ENCODE measurements around the gene TTC21A.

TTC21A gene

GRCh38 chr3:39099738-39100499 lies 7.6 kb upstream of the TTC21A start:
- no peak for DNase-seq

- DNase-seq = no peak
Observed at GRCh38 chr3:39100500-39100886, 7.0 kb upstream of the TTC21A start.

GRCh38 chr3:39101022-39101689 lies 6.3 kb upstream of the TTC21A start:
- DNase-seq = peak; percentile 71

- DNase-seq = no peak
Observed at GRCh38 chr3:39102504-39103323, 4.8 kb upstream of the TTC21A start.

GRCh38 chr3:39103324-39103693 lies 4.2 kb upstream of the TTC21A start:
- no peak for DNase-seq

- no peak for DNase-seq
Observed at GRCh38 chr3:39103791-39104552, 3.5 kb upstream of the TTC21A start.

- DNase-seq = no peak
Observed at GRCh38 chr3:39104961-39105686, 2.4 kb upstream of the TTC21A start.

GRCh38 chr3:39105687-39106063 lies 1.8 kb upstream of the TTC21A start:
- DNase-seq = no peak

GRCh38 chr3:39106281-39106811 lies 1.1 kb upstream of the TTC21A start:
- no peak for DNase-seq

GRCh38 chr3:39106851-39107387 lies 561 bp upstream of the TTC21A start:
- DNase-seq = peak; percentile 73

GRCh38 chr3:39108200-39108710 lies 775 bp downstream of the TTC21A start:
- no peak for DNase-seq

- DNase-seq = no peak
Observed at GRCh38 chr3:39109086-39109485, 1.6 kb downstream of the TTC21A start.

- peak; percentile 52 for DNase-seq
Observed at GRCh38 chr3:39110041-39110639, 2.7 kb downstream of the TTC21A start.

GRCh38 chr3:39112113-39112512 lies 4.6 kb downstream of the TTC21A start:
- no peak for DNase-seq

- no peak for DNase-seq
Observed at GRCh38 chr3:39112535-39112934, 5.1 kb downstream of the TTC21A start.

GRCh38 chr3:39113291-39113690 lies 5.8 kb downstream of the TTC21A start:
- no peak for DNase-seq

GRCh38 chr3:39114456-39114855 lies 7.0 kb downstream of the TTC21A start:
- DNase-seq = no peak

GRCh38 chr3:39115870-39116269 lies 8.4 kb downstream of the TTC21A start:
- DNase-seq = no peak

- no peak for DNase-seq
Observed at GRCh38 chr3:39118079-39118478, 10.6 kb downstream of the TTC21A start.

- DNase-seq = no peak
Observed at GRCh38 chr3:39118931-39119660, 11.6 kb downstream of the TTC21A start.
